Panc1 (cell line): ENCODE data around the gene ABCB8.

Experiments
- POLR2AphosphoS5 ChIP-seq: IDR thresholded peaks from 2 replicates; pipeline ENCODE4 v1.6.1; 2012; ENCODE audit warnings: mild to moderate bottlenecking, low read depth, low read length, moderate library complexity
- TCF7L2 ChIP-seq: IDR thresholded peaks from 2 replicates; pipeline ENCODE4 v1.6.1; 2011; ENCODE audit warnings: mild to moderate bottlenecking, low read depth, low read length, inconsistent platforms
- TF ChIP-seq, protein P1 (sequence below): fragments of 450-650 bp; IDR thresholded peaks from 2 replicates; pipeline ENCODE4 v1.5.1; 2017; ENCODE audit warnings: mild to moderate bottlenecking

DNA sequence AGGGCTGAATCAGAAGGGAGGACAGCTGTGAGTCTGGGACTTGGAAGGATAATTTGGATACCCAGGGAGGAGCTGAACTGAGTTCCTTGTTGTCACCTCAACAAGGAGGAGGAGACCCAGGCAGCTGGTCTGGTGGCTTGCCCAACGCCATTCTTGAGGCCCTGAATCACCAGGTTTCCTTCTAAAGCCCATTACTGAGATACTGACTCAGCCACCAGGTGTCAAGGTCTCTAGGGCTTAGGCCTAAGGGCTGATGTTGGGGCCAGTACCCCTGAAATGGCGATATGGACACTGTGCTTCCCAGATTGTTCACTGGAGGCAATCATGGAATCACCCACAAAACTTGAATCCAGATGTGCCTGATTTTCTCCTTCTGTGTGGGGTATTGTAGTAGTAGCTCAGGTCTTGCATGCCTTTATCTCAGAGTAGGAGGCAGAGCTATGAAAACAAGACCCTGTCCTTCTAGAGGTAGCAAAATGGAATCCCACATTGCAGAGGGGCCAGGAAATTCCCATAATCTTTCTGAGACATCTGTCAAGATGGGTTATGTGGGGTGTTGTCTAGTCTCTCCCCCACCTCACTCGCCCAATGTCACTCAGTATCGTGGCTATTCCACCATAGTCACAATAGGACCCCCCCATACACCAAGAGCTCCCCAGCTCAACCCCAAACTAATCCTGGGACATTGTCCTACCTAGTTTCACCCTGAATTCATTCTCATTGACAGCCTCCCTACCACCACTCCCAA lies 2.2 kb upstream of the ABCB8 start:
- TF ChIP-seq POLR2AphosphoS5: no peak
- TF ChIP-seq, protein P1, sequence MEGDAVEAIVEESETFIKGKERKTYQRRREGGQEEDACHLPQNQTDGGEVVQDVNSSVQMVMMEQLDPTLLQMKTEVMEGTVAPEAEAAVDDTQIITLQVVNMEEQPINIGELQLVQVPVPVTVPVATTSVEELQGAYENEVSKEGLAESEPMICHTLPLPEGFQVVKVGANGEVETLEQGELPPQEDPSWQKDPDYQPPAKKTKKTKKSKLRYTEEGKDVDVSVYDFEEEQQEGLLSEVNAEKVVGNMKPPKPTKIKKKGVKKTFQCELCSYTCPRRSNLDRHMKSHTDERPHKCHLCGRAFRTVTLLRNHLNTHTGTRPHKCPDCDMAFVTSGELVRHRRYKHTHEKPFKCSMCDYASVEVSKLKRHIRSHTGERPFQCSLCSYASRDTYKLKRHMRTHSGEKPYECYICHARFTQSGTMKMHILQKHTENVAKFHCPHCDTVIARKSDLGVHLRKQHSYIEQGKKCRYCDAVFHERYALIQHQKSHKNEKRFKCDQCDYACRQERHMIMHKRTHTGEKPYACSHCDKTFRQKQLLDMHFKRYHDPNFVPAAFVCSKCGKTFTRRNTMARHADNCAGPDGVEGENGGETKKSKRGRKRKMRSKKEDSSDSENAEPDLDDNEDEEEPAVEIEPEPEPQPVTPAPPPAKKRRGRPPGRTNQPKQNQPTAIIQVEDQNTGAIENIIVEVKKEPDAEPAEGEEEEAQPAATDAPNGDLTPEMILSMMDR: no peak
- no peak for TF ChIP-seq TCF7L2
